Chondrocyte (in vitro differentiated cells): ENCODE data around the gene BORCS6. TPM values are rescaled to one million over a fixed set of nuclear protein-coding genes. Genes with fewer than 3 reads are reported as not detected.

Source experiments
- DNase-seq: peaks from one replicate; pipeline ENCODE4 v3.0.0; 2021; ENCODE audit warnings: mixed read lengths, low spot score
- H3K27ac Mint-ChIP-seq: one replicate; pipeline ENCODE4 v1.8.0; 2021; ENCODE audit warnings: mild to moderate bottlenecking, moderate library complexity, mixed read lengths; ENCODE audit not compliant: unreplicated experiment
- H3K27me3 Mint-ChIP-seq: 2 replicates; pipeline ENCODE4 v1.8.0; 2021; ENCODE audit warnings: low read depth, mixed read lengths
- H3K36me3 Mint-ChIP-seq: 2 replicates; pipeline ENCODE4 v1.8.0; 2021; ENCODE audit warnings: low read depth, mixed read lengths
- H3K4me1 Mint-ChIP-seq: 2 replicates; pipeline ENCODE4 v1.8.0; 2021; ENCODE audit warnings: low read depth, mild to moderate bottlenecking, mixed read lengths
- H3K4me3 Mint-ChIP-seq: one replicate; pipeline ENCODE4 v1.8.0; 2021; ENCODE audit warnings: mild to moderate bottlenecking, moderate library complexity, mixed read lengths; ENCODE audit not compliant: unreplicated experiment
- H3K9me3 Mint-ChIP-seq: 2 replicates; pipeline ENCODE4 v1.8.0; 2021; ENCODE audit warnings: low read depth, mixed read lengths
- CTCF ChIP-seq: fragments of 200-600 bp; sonication (generic); IDR thresholded peaks from 2 replicates; pipeline ENCODE4 v1.5.0; 2021; ENCODE audit warnings: antibody characterized with exemption, mild to moderate bottlenecking, moderate library complexity
- total RNA-seq: library from RNA; stranded (reverse); gene quantifications from 3 replicates; pipeline ENCODE4 v1.2.1, GENCODE V29; 2021

Gene BORCS6
- total RNA-seq, 1 donor from 2014 or later = 8.2 TPM

- H3K4me3 Mint-ChIP-seq = peak overlapping the region; percentile 84
- no peak for DNase-seq
- TF ChIP-seq CTCF = no peak
- H3K27me3 Mint-ChIP-seq = no peaks in the 10 kb centered on the region
- peaks cover 46% of the 10 kb centered on the region for H3K4me1 Mint-ChIP-seq
- H3K36me3 Mint-ChIP-seq = peaks cover 2% of the 10 kb centered on the region
- no peaks in the 10 kb centered on the region for H3K9me3 Mint-ChIP-seq
- H3K27ac Mint-ChIP-seq = peak overlapping the region; percentile 99
These were observed 26.7 kb downstream of the BORCS6 start for GRCh38 chr17:8162997-8163977.

GRCh38 chr17:8162233-8162996, 27.6 kb downstream of the BORCS6 start, which contains the start of gene VAMP2:
VAMP2 (minus strand) TSS chr17:8162948; CDS start chr17:8162879, 69 bp downstream.
- Mint-ChIP-seq H3K9me3 (no peaks in the 10 kb centered on the region), H3K27me3 (no peaks in the 10 kb centered on the region), H3K4me1 (peaks cover 46% of the 10 kb centered on the region), H3K27ac (peak within 1 kb of the TSS; percentile 99), H3K4me3 (peak within 1 kb of the TSS; percentile 84), H3K36me3 (peaks cover 2% of the 10 kb centered on the region)
- peak; percentile 17 for TF ChIP-seq CTCF
- no peak for DNase-seq

GRCh38 chr17:8161289-8162232, 28.4 kb downstream of the BORCS6 start:
- Mint-ChIP-seq H3K9me3 (no peaks in the 10 kb centered on the region), H3K27me3 (no peaks in the 10 kb centered on the region), H3K4me3 (peak overlapping the region; percentile 70), H3K27ac (peak overlapping the region; percentile 93), H3K4me1 (peaks cover 46% of the 10 kb centered on the region), H3K36me3 (peaks cover 2% of the 10 kb centered on the region)
- no peak for TF ChIP-seq CTCF
- DNase-seq = no peak

GRCh38 chr17:8160741-8161221, 29.2 kb downstream of the BORCS6 start:
- H3K36me3 Mint-ChIP-seq = peaks cover 2% of the 10 kb centered on the region
- H3K4me1 Mint-ChIP-seq = peaks cover 46% of the 10 kb centered on the region
- no peaks in the 10 kb centered on the region for H3K27me3 Mint-ChIP-seq
- no peak for DNase-seq
- TF ChIP-seq CTCF = no peak
- peak overlapping the region; percentile 70 for H3K4me3 Mint-ChIP-seq
- H3K9me3 Mint-ChIP-seq = no peaks in the 10 kb centered on the region
- H3K27ac Mint-ChIP-seq = peak overlapping the region; percentile 93
